Smooth muscle cell (in vitro differentiated cells): Measurements from ENCODE around the gene MRPS26. TPM values are rescaled to one million over a fixed set of nuclear protein-coding genes. Genes with fewer than 3 reads are reported as not detected.

Experiments used
- DNase-seq: peaks from one replicate; lab custom pipeline; 2025; ENCODE audit not compliant: unreplicated experiment; lab: John Stamatoyannopoulos, UW
- H2AFZ ChIP-seq: fragments of 200-600 bp; sonication (generic); 2 replicates; pipeline ENCODE4 v1.6.0; 2016; ENCODE audit warnings: antibody characterized with exemption, low read depth, mild to moderate bottlenecking
- H3F3A ChIP-seq: fragments of 200-600 bp; sonication (generic); 2 replicates; pipeline ENCODE4 v1.6.0; 2017; ENCODE audit warnings: antibody characterized with exemption, low read depth
- H3K27ac ChIP-seq: fragments of 200-600 bp; sonication (generic); 2 replicates; pipeline ENCODE4 v1.5.1; 2016; ENCODE audit warnings: low read depth, mild to moderate bottlenecking
- H3K27me3 ChIP-seq: fragments of 200-600 bp; sonication (generic); 2 replicates; pipeline ENCODE4 v1.6.1; 2016; ENCODE audit warnings: low read depth, mild to moderate bottlenecking
- H3K36me3 ChIP-seq: fragments of 200-600 bp; sonication (generic); 2 replicates; pipeline ENCODE4 v1.5.1; 2016; ENCODE audit warnings: low read depth
- H3K4me1 ChIP-seq: fragments of 200-600 bp; sonication (generic); 2 replicates; pipeline ENCODE4 v1.5.1; 2016; ENCODE audit warnings: low read depth
- H3K4me2 ChIP-seq: fragments of 200-600 bp; sonication (generic); 2 replicates; pipeline ENCODE4 v1.6.0; 2016; ENCODE audit warnings: mild to moderate bottlenecking
- H3K4me3 ChIP-seq: fragments of 200-600 bp; sonication (generic); 2 replicates; pipeline ENCODE4 v1.5.1; 2016; ENCODE audit warnings: mild to moderate bottlenecking
- H3K79me2 ChIP-seq: fragments of 200-600 bp; sonication (generic); 2 replicates; pipeline ENCODE4 v1.6.0; 2016; ENCODE audit warnings: low read depth, mild to moderate bottlenecking
- H3K9ac ChIP-seq: fragments of 200-600 bp; sonication (generic); 2 replicates; pipeline ENCODE4 v1.6.0; 2016; ENCODE audit warnings: low read depth
- H3K9me3 ChIP-seq: fragments of 200-600 bp; sonication (generic); replicated peaks from 2 replicates; pipeline ENCODE4 v1.5.1; 2016; ENCODE audit warnings: low read depth
- H4K20me1 ChIP-seq: fragments of 200-600 bp; sonication (generic); 2 replicates; pipeline ENCODE4 v1.6.0; 2016; ENCODE audit warnings: low read depth
- CTCF ChIP-seq: fragments of 200-600 bp; sonication (generic); IDR thresholded peaks from 2 replicates; pipeline ENCODE4 v1.5.1; 2017; ENCODE audit warnings: borderline replicate concordance, mild to moderate bottlenecking, antibody characterized with exemption; ENCODE audit not compliant: insufficient read depth, poor library complexity, severe bottlenecking
- WGBS: methylation state at CpG from one replicate; pipeline ENCODE4 v1.1.7; 2016; ENCODE audit warnings: low lambda C conversion rate; 5-methylcytosine and 5-hydroxymethylcytosine counted together
- polyA plus RNA-seq: library from polyadenylated mRNA; unstranded; fragments of >200 nt; fragmentation: Nextera tagmentation; extraction: Ambion mirVana; gene quantifications from 2 replicates; pipeline ENCODE4 v1.2.1, GENCODE V29; 2016
- total RNA-seq: library from RNA; depleted of rRNA; stranded (reverse); fragments of >200 nt; gene quantifications from 2 replicates; pipeline ENCODE4 v1.2.3, GENCODE V29; 2014

The MRPS26 gene
- total and polyA plus RNA-seq, 2 experiments from 2014 or later = 18.3 to 62.9 TPM

GRCh38 chr20:3032624-3033023, 13.2 kb upstream of the MRPS26 start:
- no peak overlapping the region for H2AFZ ChIP-seq

GRCh38 chr20:3037654-3038053, 8.2 kb upstream of the MRPS26 start:
- TF ChIP-seq CTCF = no peak
- no peak overlapping the region for H3K9ac ChIP-seq
- H3K79me2 ChIP-seq = no peaks in the 10 kb centered on the region
- no peaks in the 10 kb centered on the region for H3K36me3 ChIP-seq
- 87% methylated on average over 3 of the region's 3 CpGs for WGBS
- no peak overlapping the region for H3K4me3 ChIP-seq
- H3K4me1 ChIP-seq = no peaks in the 10 kb centered on the region
- no peaks in the 10 kb centered on the region for H3K9me3 ChIP-seq
- no peak overlapping the region for H3K4me2 ChIP-seq
- no peaks in the 10 kb centered on the region for H3K27me3 ChIP-seq
- no peak overlapping the region for H2AFZ ChIP-seq
- no peak overlapping the region for H3K27ac ChIP-seq
- H4K20me1 ChIP-seq = no peaks in the 10 kb centered on the region
- no peak for DNase-seq
- no peaks in the 10 kb centered on the region for H3F3A ChIP-seq

More at GRCh38 chr20:3032624-3033023, 13.2 kb upstream of the MRPS26 start:
- Histone ChIP-seq H4K20me1 (no peaks in the 10 kb centered on the region), H3K36me3 (no peaks in the 10 kb centered on the region), H3K9ac (no peak overlapping the region), H3K27ac (no peak overlapping the region), H3K27me3 (no peaks in the 10 kb centered on the region), H3K9me3 (no peaks in the 10 kb centered on the region), H3K4me1 (no peaks in the 10 kb centered on the region), H3K4me2 (no peak overlapping the region), H3K4me3 (no peak overlapping the region), H3F3A (no peaks in the 10 kb centered on the region), H3K79me2 (no peaks in the 10 kb centered on the region)
- 97% methylated on average over 8 of the region's 8 CpGs for WGBS
- TF ChIP-seq CTCF = no peak
- no peak for DNase-seq

GRCh38 chr20:3038454-3038853, 7.4 kb upstream of the MRPS26 start:
- no peak overlapping the region for H2AFZ ChIP-seq
- no peaks in the 10 kb centered on the region for H4K20me1 ChIP-seq
- H3K79me2 ChIP-seq = no peaks in the 10 kb centered on the region
- H3K36me3 ChIP-seq = no peaks in the 10 kb centered on the region
- no peaks in the 10 kb centered on the region for H3K27me3 ChIP-seq
- no peaks in the 10 kb centered on the region for H3K9me3 ChIP-seq
- no peak overlapping the region for H3K4me3 ChIP-seq
- no peak overlapping the region for H3K4me2 ChIP-seq
- TF ChIP-seq CTCF = no peak
- no peaks in the 10 kb centered on the region for H3K4me1 ChIP-seq
- no peak overlapping the region for H3K9ac ChIP-seq
- no peaks in the 10 kb centered on the region for H3F3A ChIP-seq
- no peak overlapping the region for H3K27ac ChIP-seq
- 80% methylated on average over 5 of the region's 5 CpGs for WGBS
- no peak for DNase-seq

GRCh38 chr20:3039426-3039825, 6.4 kb upstream of the MRPS26 start:
- no peak for TF ChIP-seq CTCF
- no peaks in the 10 kb centered on the region for H4K20me1 ChIP-seq
- H3K79me2 ChIP-seq = no peaks in the 10 kb centered on the region
- no peak overlapping the region for H3K27ac ChIP-seq
- 96% methylated on average over 4 of the region's 4 CpGs for WGBS
- no peaks in the 10 kb centered on the region for H3K9me3 ChIP-seq
- H3K4me1 ChIP-seq = no peaks in the 10 kb centered on the region
- no peak for DNase-seq
- no peaks in the 10 kb centered on the region for H3F3A ChIP-seq
- no peak overlapping the region for H3K4me3 ChIP-seq
- no peaks in the 10 kb centered on the region for H3K36me3 ChIP-seq
- no peak overlapping the region for H3K4me2 ChIP-seq
- H3K9ac ChIP-seq = no peak overlapping the region
- no peak overlapping the region for H2AFZ ChIP-seq
- H3K27me3 ChIP-seq = no peaks in the 10 kb centered on the region
